ENCODE measurements around the gene REV3L.

DNA sequence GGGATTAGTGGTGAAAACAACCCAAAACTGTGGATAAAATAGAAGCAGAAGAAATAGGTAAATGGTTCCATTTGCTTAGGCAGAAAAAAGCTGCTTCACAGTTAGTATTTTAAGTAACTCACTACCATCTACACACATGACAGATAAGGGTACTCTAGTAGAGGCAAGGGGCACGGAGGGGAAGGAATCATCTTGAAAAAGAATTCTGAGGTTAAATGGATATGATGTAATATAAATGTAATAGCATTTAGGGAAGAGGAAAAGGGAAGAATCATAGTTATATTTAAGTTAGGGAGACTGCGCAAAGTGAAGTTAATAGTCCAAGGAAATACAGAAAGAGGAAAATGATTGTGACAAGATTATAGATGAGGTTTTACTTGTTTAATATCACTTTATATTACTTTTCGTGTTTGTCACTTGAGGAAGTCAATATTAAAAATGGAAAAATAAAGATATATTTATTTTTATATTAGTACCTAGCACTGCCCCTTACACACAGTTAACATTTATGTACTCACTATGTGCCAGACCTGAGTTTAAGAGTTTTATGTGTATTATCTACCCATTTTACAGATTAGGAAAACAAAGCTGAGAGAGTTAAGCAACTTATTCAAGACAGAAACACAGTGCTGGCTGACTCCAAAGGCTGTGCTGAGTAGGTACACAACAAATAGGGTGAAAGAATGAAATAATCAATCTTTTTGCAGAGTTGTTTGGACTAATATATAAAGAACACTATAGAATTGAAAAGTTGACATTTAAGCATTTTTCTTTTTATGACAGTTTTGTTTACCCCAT is 128.1 kb downstream of the REV3L start:
- no peak for TF ChIP-seq EZH2phosphoT487 (IDR thresholded peaks at IDR 0.05; ENCODE audit: borderline replicate concordance)
- TF ChIP-seq, protein P1, sequence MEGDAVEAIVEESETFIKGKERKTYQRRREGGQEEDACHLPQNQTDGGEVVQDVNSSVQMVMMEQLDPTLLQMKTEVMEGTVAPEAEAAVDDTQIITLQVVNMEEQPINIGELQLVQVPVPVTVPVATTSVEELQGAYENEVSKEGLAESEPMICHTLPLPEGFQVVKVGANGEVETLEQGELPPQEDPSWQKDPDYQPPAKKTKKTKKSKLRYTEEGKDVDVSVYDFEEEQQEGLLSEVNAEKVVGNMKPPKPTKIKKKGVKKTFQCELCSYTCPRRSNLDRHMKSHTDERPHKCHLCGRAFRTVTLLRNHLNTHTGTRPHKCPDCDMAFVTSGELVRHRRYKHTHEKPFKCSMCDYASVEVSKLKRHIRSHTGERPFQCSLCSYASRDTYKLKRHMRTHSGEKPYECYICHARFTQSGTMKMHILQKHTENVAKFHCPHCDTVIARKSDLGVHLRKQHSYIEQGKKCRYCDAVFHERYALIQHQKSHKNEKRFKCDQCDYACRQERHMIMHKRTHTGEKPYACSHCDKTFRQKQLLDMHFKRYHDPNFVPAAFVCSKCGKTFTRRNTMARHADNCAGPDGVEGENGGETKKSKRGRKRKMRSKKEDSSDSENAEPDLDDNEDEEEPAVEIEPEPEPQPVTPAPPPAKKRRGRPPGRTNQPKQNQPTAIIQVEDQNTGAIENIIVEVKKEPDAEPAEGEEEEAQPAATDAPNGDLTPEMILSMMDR (conservative IDR thresholded peaks at IDR 0.05; ENCODE audit: low read length) = no peak

Measured in Loucy (cell line).